Epidermal melanocyte (primary cell): ENCODE data around the gene LRFN2.

Experiments used
- DNase-seq: peaks from one replicate; pipeline ENCODE4 v3.0.0; 2011; ENCODE audit warnings: low spot score; ENCODE audit not compliant: insufficient read length

LRFN2 gene

GRCh38 chr6:40438246-40438887 is 148.8 kb downstream of the LRFN2 start:
- DNase-seq = no peak

GRCh38 chr6:40437631-40438030 is 149.5 kb downstream of the LRFN2 start:
- no peak for DNase-seq

- DNase-seq = no peak
These were observed 150.2 kb downstream of the LRFN2 start for GRCh38 chr6:40436685-40437604.

- no peak for DNase-seq
These were observed 154.2 kb downstream of the LRFN2 start for GRCh38 chr6:40432982-40433381.

- no peak for DNase-seq
These were observed 155.5 kb downstream of the LRFN2 start for GRCh38 chr6:40431706-40432105.

GRCh38 chr6:40427196-40427595 is 160.0 kb downstream of the LRFN2 start:
- DNase-seq = no peak

- no peak for DNase-seq
These were observed 160.7 kb downstream of the LRFN2 start for GRCh38 chr6:40426346-40427066.

- DNase-seq = no peak
These were observed 161.8 kb downstream of the LRFN2 start for GRCh38 chr6:40425192-40425919.

GRCh38 chr6:40422046-40422445 is 165.1 kb downstream of the LRFN2 start:
- DNase-seq = no peak

GRCh38 chr6:40419946-40420728 is 167.0 kb downstream of the LRFN2 start:
- DNase-seq = no peak

GRCh38 chr6:40419377-40419776 is 167.8 kb downstream of the LRFN2 start:
- no peak for DNase-seq

- DNase-seq = no peak
These were observed 170.1 kb downstream of the LRFN2 start for GRCh38 chr6:40417031-40417430.

- DNase-seq = no peak
These were observed 172.5 kb downstream of the LRFN2 start for GRCh38 chr6:40414617-40415016.

GRCh38 chr6:40413239-40413638 is 173.9 kb downstream of the LRFN2 start:
- DNase-seq = no peak

GRCh38 chr6:40411881-40412280 is 175.3 kb downstream of the LRFN2 start:
- no peak for DNase-seq

GRCh38 chr6:40410821-40411220 is 176.3 kb downstream of the LRFN2 start:
- no peak for DNase-seq

- DNase-seq = no peak
These were observed 177.3 kb downstream of the LRFN2 start for GRCh38 chr6:40409716-40410397.

- no peak for DNase-seq
These were observed 178.2 kb downstream of the LRFN2 start for GRCh38 chr6:40408786-40409542.

- no peak for DNase-seq
These were observed 179.9 kb downstream of the LRFN2 start for GRCh38 chr6:40407239-40407638.
